SK-MEL-5 (cell line): ENCODE data around the gene PHF20. TPM values are rescaled to one million over a fixed set of nuclear protein-coding genes. Genes with fewer than 3 reads are reported as not detected.
A peak's percentile ranks its signal among the peaks of the same experiment; 100 is the strongest.
"Not testable (repeated sequence)": the region's sequence is repeated elsewhere in the genome, so short reads cannot be mapped to it uniquely, and the experiment has no call there.

Experiments
- DNase-seq: peaks from one replicate; pipeline ENCODE4 v3.0.0-alpha.2; 2016; ENCODE audit warnings: low read depth, low spot score
- in situ Hi-C: cut with HindIII; loops from 2 replicates; pipeline ENCODE4 v1.10.0; 2016; ENCODE audit warnings: low sequenced_read_pairs, high pct_unique_total_duplicates, low pct_unique_long_range_greater_than_20kb
- total RNA-seq: library from RNA; depleted of rRNA; stranded (reverse); fragments of >200 nt; shearing (Covaris generic); gene quantifications from 2 replicates; pipeline ENCODE4 v1.2.3, GENCODE V29; 2014

The PHF20 gene
- total RNA-seq, 1 experiment from 2014 or later = 44.4 TPM

- no peak for DNase-seq
- in situ Hi-C loops = no loop called here
These were observed 35.9 kb upstream of the PHF20 start for GRCh38 chr20:35735826-35736470.

- in situ Hi-C loops = no loop called here
These were observed 33.9 kb upstream of the PHF20 start for GRCh38 chr20:35737865-35738333.

GRCh38 chr20:35738410-35739179 lies 33.2 kb upstream of the PHF20 start:
- in situ Hi-C loops = no loop called here
- no peak for DNase-seq

More at GRCh38 chr20:35737865-35738333, 33.9 kb upstream of the PHF20 start:
- DNase-seq = no peak

GRCh38 chr20:35739294-35740163 lies 32.3 kb upstream of the PHF20 start:
- peak; percentile 53 for DNase-seq
- in situ Hi-C loops = no loop called here

- in situ Hi-C loops = no loop called here
- peak; percentile 100 for DNase-seq
These were observed 29.7 kb upstream of the PHF20 start, which contains the start of gene RBM39 for GRCh38 chr20:35741892-35742740. Gene RBM39, minus strand, starts transcription at chr20:35742260. Its CDS starts 1,386 bp downstream, at chr20:35740874.

- DNase-seq = peak; percentile 59
- in situ Hi-C loops = no loop called here
These were observed 28.9 kb upstream of the PHF20 start for GRCh38 chr20:35742741-35743523.

- in situ Hi-C loops = no loop called here
- no peak for DNase-seq
These were observed 27.9 kb upstream of the PHF20 start for GRCh38 chr20:35743693-35744491.

- in situ Hi-C loops, DNase-seq: not testable (repeated sequence)
These were observed 27.3 kb upstream of the PHF20 start for GRCh38 chr20:35744492-35744841.

GRCh38 chr20:35750611-35751010 lies 21.2 kb upstream of the PHF20 start:
- in situ Hi-C loops = no loop called here
- DNase-seq = peak; percentile 60

GRCh38 chr20:35756404-35756803 lies 15.4 kb upstream of the PHF20 start:
- in situ Hi-C loops = no loop called here
- DNase-seq = no peak

GRCh38 chr20:35757098-35757705 lies 14.6 kb upstream of the PHF20 start:
- no peak for DNase-seq
- in situ Hi-C loops = no loop called here

- DNase-seq, in situ Hi-C loops: not testable (repeated sequence)
These were observed 10.3 kb upstream of the PHF20 start for GRCh38 chr20:35761548-35761947.

- no peak for DNase-seq
- in situ Hi-C loops = no loop called here
These were observed 9.4 kb upstream of the PHF20 start for GRCh38 chr20:35762461-35762860.

GRCh38 chr20:35764936-35765335 lies 6.9 kb upstream of the PHF20 start:
- in situ Hi-C loops, DNase-seq: not testable (repeated sequence)

- DNase-seq = no peak
- in situ Hi-C loops = no loop called here
These were observed 5.0 kb upstream of the PHF20 start for GRCh38 chr20:35766843-35767242.
